Measurements from ENCODE around the gene EID2. TPM values are rescaled to one million over a fixed set of nuclear protein-coding genes. Genes with fewer than 3 reads are reported as not detected.

EID2 gene
- total and polyA plus RNA-seq, 2 of the 13 experiments (the other 11 are each of a cell fraction or from before 2014, with no cell fraction given), result 3.7 to 14.1 TPM

DNA sequence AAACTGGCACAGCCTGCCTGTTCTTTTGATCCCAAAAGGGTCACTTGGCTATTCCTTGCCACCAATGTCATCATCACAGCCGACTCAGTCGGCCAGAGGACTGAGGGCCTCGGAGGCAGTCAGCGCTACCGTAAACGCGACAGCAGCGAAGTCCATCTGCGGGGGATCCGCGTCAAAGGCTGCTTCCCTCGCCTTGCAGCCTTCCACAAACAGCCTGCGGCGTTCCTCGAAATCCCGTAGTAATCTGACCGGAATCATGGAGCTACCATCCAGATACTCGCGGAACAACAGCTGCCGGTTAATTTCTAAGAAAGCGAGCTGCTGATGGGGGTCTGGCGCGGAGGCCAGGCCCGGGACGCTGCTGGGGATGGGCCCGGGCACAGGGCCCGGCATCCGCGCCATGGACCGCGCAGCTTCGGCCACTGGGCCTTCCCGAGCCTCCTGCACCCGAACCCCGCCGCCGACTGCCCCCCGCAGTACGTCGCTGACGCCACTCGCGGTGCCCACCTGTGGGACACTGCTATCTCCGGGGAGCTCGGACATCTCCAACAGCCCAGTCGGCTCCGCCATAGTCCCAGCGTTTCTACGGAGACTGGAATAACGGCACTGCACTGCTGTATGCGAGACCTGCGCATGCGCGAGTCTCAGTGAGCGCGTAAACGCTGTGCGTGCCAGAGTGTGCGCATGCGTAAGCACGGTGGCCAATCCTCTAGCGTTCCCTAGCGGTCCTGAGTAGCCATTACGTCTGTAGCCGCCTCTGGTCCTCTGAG lies 7.5 kb downstream of the EID2 start, which contains the start of gene EID2B (continued):
- TF ChIP-seq ESRRA (CRISPR knock-in tag; IDR thresholded peaks at IDR 0.05; ENCODE audit: low read depth) (peak; percentile 47; the same call in 1 of the 2 replicates), PAX8 (CRISPR knock-in tag; IDR thresholded peaks at IDR 0.05; ENCODE audit: borderline replicate concordance) (no peak), ZNF777 (CRISPR knock-in tag; IDR thresholded peaks at IDR 0.05) (no peak; the same call in 1 of the 2 replicates), ZNF609 (CRISPR knock-in tag; IDR thresholded peaks at IDR 0.05; ENCODE audit: borderline replicate concordance) (0 out of 2 replicates have a peak, but pooled peaks have one; percentile 52), ZBTB38 (CRISPR knock-in tag; IDR thresholded peaks at IDR 0.05) (peak; percentile 47; the same call in 1 of the 2 replicates), XRCC5 (optimal IDR thresholded peaks at IDR 0.05; ENCODE audit: low read length) (peak; percentile 70), FOXK1 (CRISPR knock-in tag; IDR thresholded peaks at IDR 0.05; ENCODE audit: borderline replicate concordance, low read depth) (peak; percentile 63; the same call in 1 of the 2 replicates), EZH2 (conservative IDR thresholded peaks at IDR 0.05; ENCODE audit: low read depth, low read length) (no peak), ZNF207 (IDR thresholded peaks at IDR 0.05; ENCODE audit: borderline replicate concordance) (no peak), SAP130 (CRISPR knock-in tag; IDR thresholded peaks at IDR 0.05; ENCODE audit: low read depth) (peak; percentile 82)
- TF ChIP-seq, protein P1, sequence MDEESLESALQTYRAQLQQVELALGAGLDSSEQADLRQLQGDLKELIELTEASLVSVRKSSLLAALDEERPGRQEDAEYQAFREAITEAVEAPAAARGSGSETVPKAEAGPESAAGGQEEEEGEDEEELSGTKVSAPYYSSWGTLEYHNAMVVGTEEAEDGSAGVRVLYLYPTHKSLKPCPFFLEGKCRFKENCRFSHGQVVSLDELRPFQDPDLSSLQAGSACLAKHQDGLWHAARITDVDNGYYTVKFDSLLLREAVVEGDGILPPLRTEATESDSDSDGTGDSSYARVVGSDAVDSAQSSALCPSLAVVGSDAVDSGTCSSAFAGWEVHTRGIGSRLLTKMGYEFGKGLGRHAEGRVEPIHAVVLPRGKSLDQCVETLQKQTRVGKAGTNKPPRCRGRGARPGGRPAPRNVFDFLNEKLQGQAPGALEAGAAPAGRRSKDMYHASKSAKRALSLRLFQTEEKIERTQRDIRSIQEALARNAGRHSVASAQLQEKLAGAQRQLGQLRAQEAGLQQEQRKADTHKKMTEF (CRISPR knock-in tag; IDR thresholded peaks at IDR 0.05), result peak; percentile 77
- TF ChIP-seq, protein P2, sequence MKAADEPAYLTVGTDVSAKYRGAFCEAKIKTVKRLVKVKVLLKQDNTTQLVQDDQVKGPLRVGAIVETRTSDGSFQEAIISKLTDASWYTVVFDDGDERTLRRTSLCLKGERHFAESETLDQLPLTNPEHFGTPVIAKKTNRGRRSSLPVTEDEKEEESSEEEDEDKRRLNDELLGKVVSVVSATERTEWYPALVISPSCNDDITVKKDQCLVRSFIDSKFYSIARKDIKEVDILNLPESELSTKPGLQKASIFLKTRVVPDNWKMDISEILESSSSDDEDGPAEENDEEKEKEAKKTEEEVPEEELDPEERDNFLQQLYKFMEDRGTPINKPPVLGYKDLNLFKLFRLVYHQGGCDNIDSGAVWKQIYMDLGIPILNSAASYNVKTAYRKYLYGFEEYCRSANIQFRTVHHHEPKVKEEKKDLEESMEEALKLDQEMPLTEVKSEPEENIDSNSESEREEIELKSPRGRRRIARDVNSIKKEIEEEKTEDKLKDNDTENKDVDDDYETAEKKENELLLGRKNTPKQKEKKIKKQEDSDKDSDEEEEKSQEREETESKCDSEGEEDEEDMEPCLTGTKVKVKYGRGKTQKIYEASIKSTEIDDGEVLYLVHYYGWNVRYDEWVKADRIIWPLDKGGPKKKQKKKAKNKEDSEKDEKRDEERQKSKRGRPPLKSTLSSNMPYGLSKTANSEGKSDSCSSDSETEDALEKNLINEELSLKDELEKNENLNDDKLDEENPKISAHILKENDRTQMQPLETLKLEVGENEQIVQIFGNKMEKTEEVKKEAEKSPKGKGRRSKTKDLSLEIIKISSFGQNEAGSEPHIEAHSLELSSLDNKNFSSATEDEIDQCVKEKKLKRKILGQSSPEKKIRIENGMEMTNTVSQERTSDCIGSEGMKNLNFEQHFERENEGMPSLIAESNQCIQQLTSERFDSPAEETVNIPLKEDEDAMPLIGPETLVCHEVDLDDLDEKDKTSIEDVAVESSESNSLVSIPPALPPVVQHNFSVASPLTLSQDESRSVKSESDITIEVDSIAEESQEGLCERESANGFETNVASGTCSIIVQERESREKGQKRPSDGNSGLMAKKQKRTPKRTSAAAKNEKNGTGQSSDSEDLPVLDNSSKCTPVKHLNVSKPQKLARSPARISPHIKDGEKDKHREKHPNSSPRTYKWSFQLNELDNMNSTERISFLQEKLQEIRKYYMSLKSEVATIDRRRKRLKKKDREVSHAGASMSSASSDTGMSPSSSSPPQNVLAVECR (CRISPR knock-in tag; IDR thresholded peaks at IDR 0.05; ENCODE audit: borderline replicate concordance), result peak; percentile 90
- TF ChIP-seq, protein P3, sequence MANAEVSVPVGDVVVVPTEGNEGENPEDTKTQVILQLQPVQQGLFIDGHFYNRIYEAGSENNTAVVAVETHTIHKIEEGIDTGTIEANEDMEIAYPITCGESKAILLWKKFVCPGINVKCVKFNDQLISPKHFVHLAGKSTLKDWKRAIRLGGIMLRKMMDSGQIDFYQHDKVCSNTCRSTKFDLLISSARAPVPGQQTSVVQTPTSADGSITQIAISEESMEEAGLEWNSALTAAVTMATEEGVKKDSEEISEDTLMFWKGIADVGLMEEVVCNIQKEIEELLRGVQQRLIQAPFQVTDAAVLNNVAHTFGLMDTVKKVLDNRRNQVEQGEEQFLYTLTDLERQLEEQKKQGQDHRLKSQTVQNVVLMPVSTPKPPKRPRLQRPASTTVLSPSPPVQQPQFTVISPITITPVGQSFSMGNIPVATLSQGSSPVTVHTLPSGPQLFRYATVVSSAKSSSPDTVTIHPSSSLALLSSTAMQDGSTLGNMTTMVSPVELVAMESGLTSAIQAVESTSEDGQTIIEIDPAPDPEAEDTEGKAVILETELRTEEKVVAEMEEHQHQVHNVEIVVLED (CRISPR knock-in tag; IDR thresholded peaks at IDR 0.05; ENCODE audit: borderline replicate concordance), result peak; percentile 82; the same call in 1 of the 2 replicates
- TF ChIP-seq, protein P4, sequence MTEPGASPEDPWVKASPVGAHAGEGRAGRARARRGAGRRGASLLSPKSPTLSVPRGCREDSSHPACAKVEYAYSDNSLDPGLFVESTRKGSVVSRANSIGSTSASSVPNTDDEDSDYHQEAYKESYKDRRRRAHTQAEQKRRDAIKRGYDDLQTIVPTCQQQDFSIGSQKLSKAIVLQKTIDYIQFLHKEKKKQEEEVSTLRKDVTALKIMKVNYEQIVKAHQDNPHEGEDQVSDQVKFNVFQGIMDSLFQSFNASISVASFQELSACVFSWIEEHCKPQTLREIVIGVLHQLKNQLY (CRISPR knock-in tag; IDR thresholded peaks at IDR 0.05), result no peak

All from HepG2 (cell line).